ENCODE results near the gene EVL.

- TF ChIP-seq, protein P1, sequence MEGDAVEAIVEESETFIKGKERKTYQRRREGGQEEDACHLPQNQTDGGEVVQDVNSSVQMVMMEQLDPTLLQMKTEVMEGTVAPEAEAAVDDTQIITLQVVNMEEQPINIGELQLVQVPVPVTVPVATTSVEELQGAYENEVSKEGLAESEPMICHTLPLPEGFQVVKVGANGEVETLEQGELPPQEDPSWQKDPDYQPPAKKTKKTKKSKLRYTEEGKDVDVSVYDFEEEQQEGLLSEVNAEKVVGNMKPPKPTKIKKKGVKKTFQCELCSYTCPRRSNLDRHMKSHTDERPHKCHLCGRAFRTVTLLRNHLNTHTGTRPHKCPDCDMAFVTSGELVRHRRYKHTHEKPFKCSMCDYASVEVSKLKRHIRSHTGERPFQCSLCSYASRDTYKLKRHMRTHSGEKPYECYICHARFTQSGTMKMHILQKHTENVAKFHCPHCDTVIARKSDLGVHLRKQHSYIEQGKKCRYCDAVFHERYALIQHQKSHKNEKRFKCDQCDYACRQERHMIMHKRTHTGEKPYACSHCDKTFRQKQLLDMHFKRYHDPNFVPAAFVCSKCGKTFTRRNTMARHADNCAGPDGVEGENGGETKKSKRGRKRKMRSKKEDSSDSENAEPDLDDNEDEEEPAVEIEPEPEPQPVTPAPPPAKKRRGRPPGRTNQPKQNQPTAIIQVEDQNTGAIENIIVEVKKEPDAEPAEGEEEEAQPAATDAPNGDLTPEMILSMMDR (IDR thresholded peaks at IDR 0.05; ENCODE audit: control extremely low read depth in 1 of 3, insufficient read depth in 1 of 3, low read depth in 1 of 3, low read length in 3 of 3), result no peak
- no peak for TF ChIP-seq EZH2 (IDR thresholded peaks at IDR 0.05; ENCODE audit: low read depth, low read length, severe bottlenecking)
- no peak for TF ChIP-seq POLR2A (IDR thresholded peaks at IDR 0.05; ENCODE audit: control extremely low read depth in 1 of 2, low read depth in 2 of 2, low read length in 2 of 2)
- no peak for TF ChIP-seq POLR2AphosphoS5 (IDR thresholded peaks at IDR 0.05; ENCODE audit: low read depth, low read length)
- TF ChIP-seq EP300 (IDR thresholded peaks at IDR 0.05; ENCODE audit: borderline replicate concordance in 1 of 2, low read depth in 2 of 2, low read length in 2 of 2), result no peak
- no peak for TF ChIP-seq JUND (IDR thresholded peaks at IDR 0.05; ENCODE audit: low read length)
- no peak for TF ChIP-seq SP1 (IDR thresholded peaks at IDR 0.05; ENCODE audit: low read depth, low read length)
- TF ChIP-seq HDAC2 (IDR thresholded peaks at IDR 0.05; ENCODE audit: borderline replicate concordance in 1 of 2, low read depth in 2 of 2, low read length in 2 of 2), result no peak
- no peak for TF ChIP-seq CBX8 (IDR thresholded peaks at IDR 0.05; ENCODE audit: borderline replicate concordance, low read depth, low read length)
- TF ChIP-seq RAD21 (IDR thresholded peaks at IDR 0.05 in 1 of 2, conservative IDR thresholded peaks at IDR 0.05 in 1 of 2; ENCODE audit: low read depth in 2 of 2, low read length in 2 of 2), result no peak
- no peak for TF ChIP-seq HDAC6 (IDR thresholded peaks at IDR 0.05; ENCODE audit: low read depth, low read length)
- no peak for TF ChIP-seq PHF8 (conservative IDR thresholded peaks at IDR 0.05; ENCODE audit: low read depth, low read length)
- TF ChIP-seq ATF3 (IDR thresholded peaks at IDR 0.05; ENCODE audit: insufficient read depth, low read depth, low read length), result no peak
Measured at GRCh38 chr14:100152091-100152490, 86.9 kb downstream of the EVL start.

Data from H1 (cell line).